Fibroblast of villous mesenchyme (primary cell): ENCODE results near the gene DNAJB6. TPM values are rescaled to one million over a fixed set of nuclear protein-coding genes. Genes with fewer than 3 reads are reported as not detected.
A peak's percentile ranks its signal among the peaks of the same experiment; 100 is the strongest.

Source experiments
- DNase-seq: peaks from one replicate; pipeline ENCODE4 v3.0.0-alpha.2; 2010; ENCODE audit warnings: low read depth
- H3K4me3 ChIP-seq: 2 replicates; pipeline ENCODE4 v1.5.1; 2011; ENCODE audit warnings: low read depth, mild to moderate bottlenecking, low read length
- total RNA-seq: library from RNA; depleted of rRNA; stranded (reverse); fragments of >200 nt; gene quantifications from 2 replicates; pipeline ENCODE4 v1.2.3, GENCODE V29; 2012
- TF ChIP-seq, protein P1 (sequence below): IDR thresholded peaks from 2 replicates; pipeline ENCODE4 v1.5.1; 2012; ENCODE audit warnings: low read depth, mild to moderate bottlenecking, low read length; ENCODE audit not compliant: insufficient read depth

The DNAJB6 gene
- total RNA-seq, 1 donor: 123 TPM

- no peak for DNase-seq
- H3K4me3 ChIP-seq: no peak overlapping the region
- TF ChIP-seq, protein P1, sequence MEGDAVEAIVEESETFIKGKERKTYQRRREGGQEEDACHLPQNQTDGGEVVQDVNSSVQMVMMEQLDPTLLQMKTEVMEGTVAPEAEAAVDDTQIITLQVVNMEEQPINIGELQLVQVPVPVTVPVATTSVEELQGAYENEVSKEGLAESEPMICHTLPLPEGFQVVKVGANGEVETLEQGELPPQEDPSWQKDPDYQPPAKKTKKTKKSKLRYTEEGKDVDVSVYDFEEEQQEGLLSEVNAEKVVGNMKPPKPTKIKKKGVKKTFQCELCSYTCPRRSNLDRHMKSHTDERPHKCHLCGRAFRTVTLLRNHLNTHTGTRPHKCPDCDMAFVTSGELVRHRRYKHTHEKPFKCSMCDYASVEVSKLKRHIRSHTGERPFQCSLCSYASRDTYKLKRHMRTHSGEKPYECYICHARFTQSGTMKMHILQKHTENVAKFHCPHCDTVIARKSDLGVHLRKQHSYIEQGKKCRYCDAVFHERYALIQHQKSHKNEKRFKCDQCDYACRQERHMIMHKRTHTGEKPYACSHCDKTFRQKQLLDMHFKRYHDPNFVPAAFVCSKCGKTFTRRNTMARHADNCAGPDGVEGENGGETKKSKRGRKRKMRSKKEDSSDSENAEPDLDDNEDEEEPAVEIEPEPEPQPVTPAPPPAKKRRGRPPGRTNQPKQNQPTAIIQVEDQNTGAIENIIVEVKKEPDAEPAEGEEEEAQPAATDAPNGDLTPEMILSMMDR: no peak
These were observed 94.6 kb downstream of the DNAJB6 start for GRCh38 chr7:157431173-157431950.

GRCh38 chr7:157431951-157432540 is 95.2 kb downstream of the DNAJB6 start:
- DNase-seq: no peak
- peak overlapping the region; percentile 49 for H3K4me3 ChIP-seq
- TF ChIP-seq, protein P1: no peak

DNA sequence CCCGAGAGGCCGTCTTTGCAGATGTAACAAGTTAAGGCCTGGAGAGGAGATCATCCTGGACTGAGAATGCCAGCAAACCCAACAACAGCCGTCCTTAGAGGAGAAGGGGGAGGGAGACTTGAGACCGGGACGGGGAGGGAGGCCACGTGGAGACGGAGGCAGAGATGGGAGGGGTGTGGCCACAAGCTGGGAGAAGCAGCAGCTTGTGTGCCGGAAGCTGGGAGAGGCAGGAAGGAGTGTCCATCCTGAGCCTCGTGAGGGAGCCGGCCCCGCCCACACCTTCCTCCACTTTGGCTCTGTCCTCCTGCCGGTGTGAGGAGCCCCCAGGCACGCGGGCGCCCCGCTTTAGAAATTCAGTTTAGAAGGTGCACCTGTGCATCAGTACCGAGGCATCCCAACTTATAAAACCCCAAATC is 95.7 kb downstream of the DNAJB6 start:
- TF ChIP-seq, protein P1: no peak
- H3K4me3 ChIP-seq: peak overlapping the region; percentile 49
- peak; percentile 81 for DNase-seq

DNA sequence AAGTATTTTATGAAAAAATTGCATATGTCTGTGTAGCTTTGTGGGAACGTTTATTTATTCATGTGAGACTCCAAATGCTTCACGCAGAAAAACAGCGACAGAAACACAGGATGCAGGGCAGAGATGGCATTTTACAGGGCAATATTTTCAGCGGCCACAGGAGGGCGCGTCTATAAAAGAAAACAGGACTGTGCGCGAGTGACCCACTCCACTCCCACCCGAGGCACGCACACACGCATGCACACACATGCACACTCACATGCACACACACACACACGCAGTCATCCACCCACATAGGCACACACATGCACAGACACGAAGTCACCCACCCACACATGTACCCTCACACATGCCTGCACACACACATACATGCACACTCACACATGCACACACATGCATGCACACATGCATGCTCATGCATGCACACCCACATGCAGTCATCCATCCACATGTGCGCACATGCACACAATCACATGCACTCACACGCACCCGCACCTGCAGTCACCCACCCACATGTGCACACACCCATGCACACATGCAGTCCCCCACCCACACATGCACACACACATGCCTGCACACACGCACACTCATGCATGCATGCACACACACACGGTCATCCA is 96.3 kb downstream of the DNAJB6 start:
- H3K4me3 ChIP-seq: peak overlapping the region; percentile 49
- TF ChIP-seq, protein P1: peak; percentile 65
- peak; percentile 43 for DNase-seq

- TF ChIP-seq, protein P1: no peak
- H3K4me3 ChIP-seq: no peak overlapping the region
- DNase-seq: no peak
These were observed 96.8 kb downstream of the DNAJB6 start for GRCh38 chr7:157433628-157434027.

GRCh38 chr7:157434231-157434630 is 97.4 kb downstream of the DNAJB6 start:
- no peak overlapping the region for H3K4me3 ChIP-seq
- TF ChIP-seq, protein P1: no peak
- no peak for DNase-seq
